A549 (cell line): ENCODE results near the gene PCDH1. TPM values are rescaled to one million over a fixed set of nuclear protein-coding genes. Genes with fewer than 3 reads are reported as not detected.

ENCODE experiments used
- ATAC-seq, 2 experiments: fragments of 200-7000 bp in 1 of 2; fragments of >200 bp in 1 of 2; cut with Nextera tagmentation in 1 of 2; cut with Tn5 transposase in 1 of 2; 3 replicates each; pipeline versions ENCODE4 v1.8.0 to v1.9.1; 2018 to 2020; ENCODE audit warnings: mild to moderate bottlenecking in 1 of 2, moderate library complexity in 1 of 2
- CTCF ChIA-PET: fragments of 300-600 bp; sonication (Branson Sonifier 250); formaldehyde crosslinking; extraction: SDS; loops from one replicate; lab custom pipeline; 2021; ENCODE audit warnings: antibody characterized with exemption, inconsistent platforms; lab: Yijun Ruan, JAX
- POLR2A ChIA-PET: fragments of 350-600 bp; formaldehyde crosslinking; extraction: SDS; loops from one replicate; lab custom pipeline; 2021; ENCODE audit warnings: antibody characterized with exemption, inconsistent platforms; lab: Yijun Ruan, JAX
- DNase-seq, 2 experiments: peaks; one replicate each; pipeline versions ENCODE4 v3.0.0 to v3.0.0-alpha.2; 2011 to 2016; ENCODE audit warnings: low read depth in 1 of 2, low spot score in 1 of 2
- FAIRE-seq: peaks from 2 replicates; lab custom pipeline; 2011; peaks lifted over from hg19 to GRCh38; lab: Jason Lieb, UNC
- H3K27ac ChIP-seq, 2 experiments: fragments of >200 bp; sonication (Bioruptor Twin); formaldehyde crosslinking; 3 replicates each; pipeline ENCODE4 v1.5.1; 2016 to 2017
- H3K4me1 ChIP-seq: fragments of >200 bp; sonication (Bioruptor Twin); formaldehyde crosslinking; 3 replicates; pipeline ENCODE4 v1.6.1; 2016
- H3K4me2 ChIP-seq: fragments of >200 bp; sonication (Bioruptor Twin); formaldehyde crosslinking; 3 replicates; pipeline ENCODE4 v1.6.1; 2016
- H3K4me3 ChIP-seq: fragments of >200 bp; sonication (Bioruptor Twin); formaldehyde crosslinking; 3 replicates; pipeline ENCODE4 v1.5.1; 2016
- H3K9me3 ChIP-seq: fragments of >200 bp; sonication (Bioruptor Twin); formaldehyde crosslinking; 3 replicates; pipeline ENCODE4 v1.6.1; 2016
- CBX2 ChIP-seq: fragments of 200-600 bp; sonication (generic); IDR thresholded peaks from 2 replicates; pipeline ENCODE4 v1.6.1; 2016; ENCODE audit warnings: low read depth, mild to moderate bottlenecking, borderline replicate concordance
- CEBPB ChIP-seq, 2 experiments: fragments of >200 bp in 1 of 2; sonication (Bioruptor Twin) in 1 of 2; formaldehyde crosslinking in 1 of 2; IDR thresholded peaks; 2 replicates each; pipeline ENCODE4 v1.6.1; 2012 to 2016
- CHD4 ChIP-seq: fragments of 200-600 bp; sonication (generic); IDR thresholded peaks from 2 replicates; pipeline ENCODE4 v1.6.1; 2016; ENCODE audit warnings: antibody characterized with exemption, mild to moderate bottlenecking, borderline replicate concordance
- E2F6 ChIP-seq: IDR thresholded peaks from 2 replicates; pipeline ENCODE4 v1.6.1; 2012; ENCODE audit warnings: low read depth, borderline replicate concordance
- EHMT2 ChIP-seq: fragments of 200-600 bp; sonication (generic); IDR thresholded peaks from 2 replicates; pipeline ENCODE4 v1.6.1; 2016; ENCODE audit warnings: antibody characterized with exemption, low read depth, mild to moderate bottlenecking, moderate library complexity
- EP300 ChIP-seq, 2 experiments: fragments of >200 bp; sonication (Bioruptor Twin); formaldehyde crosslinking; IDR thresholded peaks; 2 replicates in 1 of 2; 3 replicates in 1 of 2; pipeline ENCODE4 v1.6.1; 2016 to 2017
- FOSL2 ChIP-seq, 2 experiments: fragments of 450-650 bp in 1 of 2; fragments of >200 bp in 1 of 2; sonication (Bioruptor Twin) in 1 of 2; formaldehyde crosslinking; IDR thresholded peaks; 2 replicates each; pipeline versions ENCODE4 v1.5.0 to v1.6.1; 2016 to 2020; ENCODE audit warnings: mild to moderate bottlenecking in 1 of 2, moderate library complexity in 1 of 2
- FOXS1 ChIP-seq: fragments of 250-450 bp; sonication (Bioruptor Pico); IDR thresholded peaks from 2 replicates; pipeline ENCODE4 v1.5.0; 2020; ENCODE audit warnings: mild to moderate bottlenecking, moderate library complexity
- GATA3 ChIP-seq: IDR thresholded peaks from 2 replicates; pipeline ENCODE4 v1.6.1; 2012; ENCODE audit warnings: borderline replicate concordance
- HMGXB4 ChIP-seq: fragments of 250-450 bp; sonication (Bioruptor Pico); IDR thresholded peaks from 2 replicates; pipeline ENCODE4 v1.5.0; 2021; ENCODE audit warnings: mild to moderate bottlenecking, moderate library complexity, borderline replicate concordance
- HOXA7 ChIP-seq: fragments of 250-450 bp; sonication (Bioruptor Pico); IDR thresholded peaks from 2 replicates; pipeline ENCODE4 v1.5.0; 2020; ENCODE audit warnings: mild to moderate bottlenecking, moderate library complexity
- HOXB13 ChIP-seq: fragments of 250-450 bp; sonication (Bioruptor Pico); IDR thresholded peaks from 2 replicates; pipeline ENCODE4 v1.5.0; 2020; ENCODE audit warnings: low read depth, mild to moderate bottlenecking, moderate library complexity
- HOXB5 ChIP-seq: fragments of 250-450 bp; sonication (Bioruptor Pico); IDR thresholded peaks from 2 replicates; pipeline ENCODE4 v1.5.0; 2020; ENCODE audit warnings: mild to moderate bottlenecking, moderate library complexity
- KDM1A ChIP-seq: fragments of 200-600 bp; sonication (generic); IDR thresholded peaks from 2 replicates; pipeline ENCODE4 v1.6.1; 2016; ENCODE audit warnings: low read depth, mild to moderate bottlenecking
- NPAS2 ChIP-seq: fragments of 250-450 bp; sonication (Bioruptor Pico); IDR thresholded peaks from 2 replicates; pipeline ENCODE4 v1.8.0; 2022; ENCODE audit warnings: mild to moderate bottlenecking, moderate library complexity, borderline replicate concordance
- NR3C1 ChIP-seq: fragments of >200 bp; sonication (Bioruptor Twin); formaldehyde crosslinking; IDR thresholded peaks from 3 replicates; pipeline ENCODE4 v1.6.1; 2017
- PHF8 ChIP-seq: fragments of 200-600 bp; sonication (generic); IDR thresholded peaks from 2 replicates; pipeline ENCODE4 v1.6.1; 2016; ENCODE audit warnings: low read depth, mild to moderate bottlenecking, antibody characterized with exemption, moderate library complexity, borderline replicate concordance
- POLR2A ChIP-seq: IDR thresholded peaks from 2 replicates; pipeline ENCODE4 v1.6.1; 2012; ENCODE audit warnings: mild to moderate bottlenecking, low read length
- POLR2AphosphoS2 ChIP-seq: conservative IDR thresholded peaks from 2 replicates; pipeline ENCODE4 v1.6.1; 2012; ENCODE audit warnings: low read length, improper control_type of control experiment, inconsistent platforms
- TFCP2L1 ChIP-seq: fragments of 250-450 bp; sonication (Bioruptor Pico); IDR thresholded peaks from 2 replicates; pipeline ENCODE4 v1.5.0; 2021; ENCODE audit warnings: mild to moderate bottlenecking
- ZC3H11A ChIP-seq: fragments of 450-650 bp; IDR thresholded peaks from 2 replicates; pipeline ENCODE4 v1.6.1; 2014; ENCODE audit warnings: antibody characterized with exemption, mild to moderate bottlenecking
- ZNF302 ChIP-seq: fragments of 250-450 bp; sonication (Bioruptor Pico); IDR thresholded peaks from 2 replicates; pipeline ENCODE4 v1.9.0; 2021; ENCODE audit warnings: inconsistent platforms, mild to moderate bottlenecking, moderate library complexity
- WGBS: methylation state at CpG from one replicate; pipeline ENCODE4 v1.1.6; 2017; ENCODE audit errors: missing lambda C conversion rate; 5-methylcytosine and 5-hydroxymethylcytosine counted together
- polyA plus RNA-seq, 4 experiments: library from polyadenylated mRNA; depleted of rRNA in 3 of 4; stranded (reverse); fragments of >200 nt; fragmentation: RNase III in 1 of 4; extraction: RNeasy Plus Mini Kit Qiagen cat#74134 plus additional on column Dnase treatment in 1 of 4; gene quantifications; 2 replicates in 3 of 4; 3 replicates in 1 of 4; pipeline ENCODE4 v1.2.3, GENCODE V29; 2011 to 2017
- TF ChIP-seq, protein P1 (sequence below): fragments of 200-600 bp; sonication (generic); IDR thresholded peaks from 2 replicates; pipeline ENCODE4 v1.6.1; 2016; ENCODE audit warnings: antibody characterized with exemption, mild to moderate bottlenecking, moderate library complexity
- TF ChIP-seq, protein P2 (sequence below): fragments of 450-650 bp; IDR thresholded peaks from 2 replicates; pipeline ENCODE4 v1.6.1; 2014; ENCODE audit warnings: antibody characterized with exemption
- TF ChIP-seq, protein P3 (sequence below): fragments of >200 bp; sonication (Bioruptor Twin); formaldehyde crosslinking; IDR thresholded peaks from 3 replicates; pipeline ENCODE4 v1.6.1; 2016

The PCDH1 gene
- polyA plus RNA-seq, 2 of the 4 experiments (the other 2 are of a cell fraction), result 0.41 to 2.9 TPM

DNA sequence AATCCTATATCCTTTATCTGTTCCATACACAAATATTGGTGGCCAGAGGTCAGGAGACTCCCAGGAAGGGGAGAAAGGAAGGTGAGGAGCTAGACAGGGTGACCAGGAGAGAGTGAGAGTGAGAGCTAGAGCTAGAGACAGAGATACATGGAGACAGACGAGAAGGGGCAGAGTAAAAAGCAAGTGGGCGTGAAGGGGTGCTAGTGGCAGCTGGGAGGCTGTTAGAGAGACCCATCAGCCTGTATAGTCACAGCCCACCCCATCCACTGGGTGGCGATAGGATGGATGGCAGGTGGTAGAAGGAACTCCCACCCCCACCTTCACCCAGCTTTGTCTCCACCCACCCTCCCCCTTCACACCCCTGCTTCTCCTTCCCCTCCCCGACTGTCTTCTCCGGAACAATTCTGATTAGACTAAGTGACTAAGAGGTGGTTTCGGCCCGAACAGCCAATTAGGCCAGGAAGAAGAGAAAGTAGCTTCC lies 32.8 kb downstream of the PCDH1 start:
- DNase-seq (no peak), FAIRE-seq (no peak), ATAC-seq (no peak)
- whole genome bisulfite sequencing, result 45% methylated on average over 6 of the region's 7 CpGs
- ChIA-PET POLR2A (no interaction called here), CTCF (interaction anchor here (0.8 to 4.5 kb wide), 5 partner anchors 20 to 154 kb away, joined by 3 to 24 read pairs (median 3); partner anchors contain the start of genes PCDH1 and RNF14)
- Histone ChIP-seq H3K4me2 (no peak overlapping the region), H3K4me1 (peaks cover 27% of the 10 kb centered on the region), H3K9me3 (no peaks in the 10 kb centered on the region), H3K27ac (no peak overlapping the region), H3K4me3 (no peak overlapping the region)
- TF ChIP-seq EP300 (IDR thresholded peaks at IDR 0.05) (no peak), NPAS2 (CRISPR knock-in tag) (no peak), HOXB5 (CRISPR knock-in tag) (no peak), EHMT2 (no peak), E2F6 (no peak), FOSL2 (IDR thresholded peaks at IDR 0.05) (no peak), FOSL2 (CRISPR knock-in tag; IDR thresholded peaks at IDR 0.05) (no peak), KDM1A (no peak), CEBPB (IDR thresholded peaks at IDR 0.05) (no peak), POLR2AphosphoS2 (no peak), POLR2A (no peak), HMGXB4 (no peak), HOXA7 (CRISPR knock-in tag) (no peak), CBX2 (no peak), CHD4 (no peak), HOXB13 (CRISPR knock-in tag) (no peak), ZNF302 (CRISPR knock-in tag) (no peak)
- TF ChIP-seq, protein P1, sequence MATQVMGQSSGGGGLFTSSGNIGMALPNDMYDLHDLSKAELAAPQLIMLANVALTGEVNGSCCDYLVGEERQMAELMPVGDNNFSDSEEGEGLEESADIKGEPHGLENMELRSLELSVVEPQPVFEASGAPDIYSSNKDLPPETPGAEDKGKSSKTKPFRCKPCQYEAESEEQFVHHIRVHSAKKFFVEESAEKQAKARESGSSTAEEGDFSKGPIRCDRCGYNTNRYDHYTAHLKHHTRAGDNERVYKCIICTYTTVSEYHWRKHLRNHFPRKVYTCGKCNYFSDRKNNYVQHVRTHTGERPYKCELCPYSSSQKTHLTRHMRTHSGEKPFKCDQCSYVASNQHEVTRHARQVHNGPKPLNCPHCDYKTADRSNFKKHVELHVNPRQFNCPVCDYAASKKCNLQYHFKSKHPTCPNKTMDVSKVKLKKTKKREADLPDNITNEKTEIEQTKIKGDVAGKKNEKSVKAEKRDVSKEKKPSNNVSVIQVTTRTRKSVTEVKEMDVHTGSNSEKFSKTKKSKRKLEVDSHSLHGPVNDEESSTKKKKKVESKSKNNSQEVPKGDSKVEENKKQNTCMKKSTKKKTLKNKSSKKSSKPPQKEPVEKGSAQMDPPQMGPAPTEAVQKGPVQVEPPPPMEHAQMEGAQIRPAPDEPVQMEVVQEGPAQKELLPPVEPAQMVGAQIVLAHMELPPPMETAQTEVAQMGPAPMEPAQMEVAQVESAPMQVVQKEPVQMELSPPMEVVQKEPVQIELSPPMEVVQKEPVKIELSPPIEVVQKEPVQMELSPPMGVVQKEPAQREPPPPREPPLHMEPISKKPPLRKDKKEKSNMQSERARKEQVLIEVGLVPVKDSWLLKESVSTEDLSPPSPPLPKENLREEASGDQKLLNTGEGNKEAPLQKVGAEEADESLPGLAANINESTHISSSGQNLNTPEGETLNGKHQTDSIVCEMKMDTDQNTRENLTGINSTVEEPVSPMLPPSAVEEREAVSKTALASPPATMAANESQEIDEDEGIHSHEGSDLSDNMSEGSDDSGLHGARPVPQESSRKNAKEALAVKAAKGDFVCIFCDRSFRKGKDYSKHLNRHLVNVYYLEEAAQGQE, result no peak

GRCh38 chr5:141844414-141845097 lies 33.7 kb downstream of the PCDH1 start:
- Histone ChIP-seq H3K4me1 (peaks cover 30% of the 10 kb centered on the region), H3K4me2 (no peak overlapping the region), H3K27ac (no peak overlapping the region), H3K9me3 (no peaks in the 10 kb centered on the region), H3K4me3 (no peak overlapping the region)
- WGBS, result 70% methylated on average over 9 of the region's 9 CpGs
- ChIA-PET CTCF (interaction anchor here (1.0 to 4.5 kb wide), 4 partner anchors 35 to 153 kb away, joined by 3 to 24 read pairs (median 6); partner anchors contain the start of genes PCDH1 and RNF14), POLR2A (no interaction called here)
- DNase-seq, result no peak
- no peak for ATAC-seq
- FAIRE-seq, result no peak
- TF ChIP-seq PHF8 (no peak), NR3C1 (no peak), ZC3H11A (no peak), GATA3 (no peak), KDM1A (no peak), FOXS1 (no peak), TFCP2L1 (no peak), ZNF302 (CRISPR knock-in tag) (no peak)
- TF ChIP-seq, protein P2, sequence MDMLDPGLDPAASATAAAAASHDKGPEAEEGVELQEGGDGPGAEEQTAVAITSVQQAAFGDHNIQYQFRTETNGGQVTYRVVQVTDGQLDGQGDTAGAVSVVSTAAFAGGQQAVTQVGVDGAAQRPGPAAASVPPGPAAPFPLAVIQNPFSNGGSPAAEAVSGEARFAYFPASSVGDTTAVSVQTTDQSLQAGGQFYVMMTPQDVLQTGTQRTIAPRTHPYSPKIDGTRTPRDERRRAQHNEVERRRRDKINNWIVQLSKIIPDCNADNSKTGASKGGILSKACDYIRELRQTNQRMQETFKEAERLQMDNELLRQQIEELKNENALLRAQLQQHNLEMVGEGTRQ, result no peak
- TF ChIP-seq, protein P1, result no peak
- TF ChIP-seq, protein P3, sequence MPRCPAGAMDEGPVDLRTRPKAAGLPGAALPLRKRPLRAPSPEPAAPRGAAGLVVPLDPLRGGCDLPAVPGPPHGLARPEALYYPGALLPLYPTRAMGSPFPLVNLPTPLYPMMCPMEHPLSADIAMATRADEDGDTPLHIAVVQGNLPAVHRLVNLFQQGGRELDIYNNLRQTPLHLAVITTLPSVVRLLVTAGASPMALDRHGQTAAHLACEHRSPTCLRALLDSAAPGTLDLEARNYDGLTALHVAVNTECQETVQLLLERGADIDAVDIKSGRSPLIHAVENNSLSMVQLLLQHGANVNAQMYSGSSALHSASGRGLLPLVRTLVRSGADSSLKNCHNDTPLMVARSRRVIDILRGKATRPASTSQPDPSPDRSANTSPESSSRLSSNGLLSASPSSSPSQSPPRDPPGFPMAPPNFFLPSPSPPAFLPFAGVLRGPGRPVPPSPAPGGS, result no peak
